ENCODE data around the gene CEND1.

CEND1 gene

DNA sequence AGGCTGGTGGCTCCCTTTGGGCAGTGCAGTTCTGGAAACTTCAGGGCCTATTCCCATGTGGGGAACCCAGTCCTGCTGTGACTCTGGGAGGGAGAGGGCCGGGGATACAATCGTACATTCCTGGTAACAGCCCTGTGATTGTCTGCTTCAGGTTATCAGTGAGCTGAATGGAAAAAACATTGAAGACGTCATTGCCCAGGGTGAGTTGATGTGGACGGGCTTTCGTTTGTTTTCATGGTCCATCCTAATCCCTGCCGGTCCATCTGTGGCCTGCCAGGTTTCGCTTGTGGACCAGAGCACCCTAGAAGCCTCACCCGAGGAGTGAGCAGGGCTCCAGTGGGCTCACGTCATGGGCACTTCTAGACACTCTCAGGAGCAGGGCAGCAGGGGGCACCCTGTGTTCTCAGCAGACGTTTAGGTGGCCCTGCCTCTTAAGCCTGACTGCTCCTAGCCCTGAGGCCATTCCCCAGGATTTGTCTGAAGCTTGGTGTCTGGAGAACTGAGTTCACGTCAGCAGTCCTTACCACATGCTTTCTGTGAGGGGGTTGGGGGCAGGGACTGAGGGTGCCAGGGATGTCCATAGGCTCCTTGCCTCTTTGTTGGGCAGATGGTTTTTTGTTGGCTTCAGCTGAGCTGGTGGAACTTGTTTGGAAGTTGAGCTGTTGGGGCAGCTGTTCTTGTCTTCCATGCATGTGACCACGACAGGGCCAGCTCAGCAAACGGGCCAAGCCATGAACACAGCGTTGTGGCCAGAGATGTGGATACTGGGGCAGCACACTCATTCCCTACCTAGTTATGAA lies 21.8 kb upstream of the CEND1 start:
- DNase-seq (ENCODE audit: low spot score): no peak

DNA sequence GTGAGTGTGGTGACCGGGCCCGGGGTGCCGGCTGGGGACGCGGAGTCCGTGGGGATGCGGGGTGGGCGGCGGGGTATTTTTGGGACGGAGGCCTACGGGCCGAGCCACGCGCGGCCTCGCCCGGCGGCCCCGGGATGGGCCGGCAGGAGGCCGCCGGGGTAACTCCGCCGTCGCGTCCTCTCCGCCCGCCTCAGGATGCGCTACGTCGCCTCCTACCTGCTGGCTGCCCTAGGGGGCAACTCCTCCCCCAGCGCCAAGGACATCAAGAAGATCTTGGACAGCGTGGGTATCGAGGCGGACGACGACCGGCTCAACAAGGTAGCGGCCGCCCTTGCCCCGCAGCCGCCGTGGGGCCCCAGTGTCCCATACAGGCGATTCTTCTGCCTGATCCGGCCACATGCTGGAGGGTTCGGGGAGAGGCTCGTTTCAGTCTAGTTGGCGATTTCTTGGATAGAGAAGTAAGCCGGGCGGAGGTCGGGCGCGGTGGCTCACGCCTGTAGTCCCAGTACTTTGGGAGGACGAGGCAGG lies 20.2 kb upstream of the CEND1 start:
- DNase-seq (ENCODE audit: low spot score): no peak

DNA sequence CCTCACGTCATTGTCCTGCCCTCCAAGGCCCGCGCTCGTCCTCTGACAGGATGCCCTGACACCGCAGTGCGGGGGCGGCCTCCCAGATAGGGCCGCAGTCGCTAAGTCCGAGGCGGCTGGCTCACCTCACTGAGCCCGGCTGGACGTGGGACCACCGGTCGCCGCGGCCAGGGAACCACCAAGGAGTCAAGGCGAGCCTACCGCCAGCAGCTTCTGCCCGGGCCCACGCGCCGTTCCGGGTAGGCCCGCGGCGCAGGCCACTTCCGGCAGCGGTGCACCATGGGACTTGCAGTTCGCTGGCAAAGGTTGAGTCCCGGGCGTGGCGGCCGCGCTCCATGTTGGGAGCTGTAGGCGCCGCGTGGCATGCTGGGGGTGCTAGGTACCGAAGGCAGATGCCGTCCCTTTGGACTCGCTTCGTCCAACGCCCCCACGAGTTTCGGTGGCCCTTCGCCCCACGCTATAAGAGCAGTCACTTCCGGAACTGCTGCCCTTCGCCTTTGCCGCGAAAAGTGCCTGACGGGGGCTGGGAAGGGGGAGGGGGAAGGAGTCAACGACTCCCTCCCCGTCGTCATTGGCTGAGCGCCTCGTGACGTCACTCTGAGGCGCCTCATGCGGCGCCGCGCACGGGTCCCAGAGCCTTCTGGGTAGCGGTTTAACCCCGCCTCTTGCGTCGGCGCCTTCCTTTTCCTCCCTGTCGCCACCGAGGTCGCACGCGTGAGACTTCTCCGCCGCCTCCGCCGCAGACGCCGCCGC lies 19.6 kb upstream of the CEND1 start, which contains the start of gene RPLP2:
Gene RPLP2 (plus strand): TSS at position 681 of the 753 bp plus-strand sequence. CDS start 268 bp downstream, outside the sequence.
- peak; percentile 96 for DNase-seq (ENCODE audit: low spot score)

DNA sequence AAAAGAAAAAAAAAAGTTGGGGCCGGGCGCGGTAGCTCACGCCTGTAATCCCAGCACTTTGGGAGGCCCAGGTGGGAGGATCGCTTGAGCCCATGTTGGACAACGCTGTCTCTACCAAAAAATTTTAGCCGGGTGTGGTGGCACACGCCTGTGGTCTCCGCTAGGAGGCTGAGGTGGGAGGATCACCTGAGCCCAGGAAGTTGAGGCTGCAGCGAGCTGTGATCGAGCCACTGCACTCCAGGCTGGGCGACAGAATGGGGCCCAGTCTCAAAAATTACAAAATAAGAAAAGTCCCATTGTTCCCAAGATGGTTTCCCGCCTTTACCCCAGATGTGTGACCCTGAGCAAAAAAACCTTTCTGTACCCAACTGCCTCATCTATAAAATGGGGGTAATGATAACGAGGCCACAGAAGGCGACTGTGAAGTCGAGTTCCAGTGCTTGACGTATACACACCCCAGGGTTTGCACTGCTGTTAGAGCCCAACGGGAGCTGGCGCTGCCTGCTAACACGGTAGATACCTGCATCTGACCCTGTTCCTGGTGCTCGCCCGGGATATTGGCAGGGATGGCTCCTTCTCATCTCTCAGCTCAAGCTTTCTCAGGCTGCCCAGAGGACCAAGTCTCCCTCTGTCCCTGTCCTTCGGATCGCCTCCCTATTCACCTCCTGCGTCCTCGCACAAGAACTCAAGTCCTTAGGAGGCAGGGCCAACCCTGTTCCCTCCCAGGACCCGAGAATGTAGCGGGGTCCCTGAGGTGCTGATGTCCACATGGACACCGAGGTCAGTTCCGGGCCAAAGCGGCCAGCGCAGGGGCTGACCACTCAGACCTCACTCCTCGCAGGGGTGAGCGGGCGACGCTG lies 18.8 kb upstream of the CEND1 start:
- no peak for DNase-seq (ENCODE audit: low spot score)

DNA sequence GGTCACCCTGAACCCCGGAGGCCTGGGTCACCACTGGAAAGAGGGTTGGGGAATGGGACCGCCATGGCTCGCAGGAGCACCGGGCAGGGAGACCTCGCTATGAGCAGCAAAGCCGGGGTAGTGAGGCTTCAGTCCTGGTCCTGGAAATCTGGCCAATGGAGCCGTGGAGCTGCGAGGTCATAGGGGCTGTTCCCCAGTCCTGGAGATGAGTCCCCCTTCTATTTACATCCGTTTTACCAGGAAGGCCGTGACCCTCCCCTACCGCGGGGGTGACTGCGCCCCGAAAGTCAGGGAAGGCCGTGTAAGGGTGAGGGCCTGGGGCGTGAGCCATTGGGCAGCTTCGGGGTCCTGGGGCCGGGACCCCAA lies 14.7 kb upstream of the CEND1 start:
- DNase-seq (ENCODE audit: low spot score): no peak

DNA sequence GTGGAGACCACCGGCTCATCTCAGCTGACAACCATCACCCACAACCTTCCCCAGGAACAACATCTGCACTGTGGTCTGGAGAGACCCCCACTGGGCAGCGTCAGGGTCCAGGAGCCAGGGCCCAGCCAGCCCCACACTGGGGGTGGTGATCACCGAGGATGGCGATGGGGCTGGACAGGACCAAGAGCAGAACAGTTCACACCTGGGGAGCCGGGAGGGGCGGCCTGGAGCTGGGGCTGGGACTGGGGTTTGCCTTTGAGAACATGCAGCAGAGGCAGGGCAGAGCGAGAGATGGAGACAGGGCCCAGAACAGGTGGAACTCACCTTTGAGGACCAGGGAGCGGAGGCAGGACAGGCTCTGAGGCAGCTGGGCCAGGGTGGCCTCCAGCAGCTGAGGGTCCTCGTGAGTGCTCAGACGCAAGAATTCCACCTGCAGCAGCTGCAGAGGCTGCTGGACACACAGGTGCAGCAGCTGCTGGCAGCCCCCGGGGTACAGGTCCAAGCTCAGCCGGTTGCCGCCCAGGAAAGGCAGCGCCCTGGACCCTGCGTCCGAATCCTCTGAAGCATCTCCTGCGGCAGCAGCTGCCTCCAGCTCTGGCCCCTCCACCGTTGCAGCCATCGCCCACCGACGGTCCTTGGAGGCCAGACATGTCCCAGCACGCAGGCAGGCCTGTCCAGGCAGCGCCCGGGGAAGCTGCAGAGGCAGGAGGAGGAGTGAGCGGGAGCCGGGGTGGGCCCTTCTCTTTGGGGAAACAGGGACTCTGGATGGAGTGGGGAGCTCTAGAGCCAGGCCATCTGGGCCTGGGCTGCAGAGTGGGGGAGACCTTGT lies 14.1 kb upstream of the CEND1 start:
- no peak for DNase-seq (ENCODE audit: low spot score)

DNA sequence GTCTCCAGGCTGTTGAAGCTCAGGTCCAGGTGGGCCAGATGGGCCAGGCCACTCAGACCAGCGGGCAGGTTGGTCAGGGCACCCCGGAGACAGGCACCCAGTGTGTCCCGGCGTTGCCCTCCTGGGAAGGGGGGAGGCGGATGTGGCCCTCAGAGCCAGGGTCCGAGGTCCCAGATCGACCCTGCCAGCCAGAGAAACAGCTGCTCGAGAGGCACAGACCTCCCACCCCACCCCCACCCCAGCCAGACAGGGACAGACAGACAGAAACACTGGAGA lies 13.5 kb upstream of the CEND1 start:
- no peak for DNase-seq (ENCODE audit: low spot score)

DNA sequence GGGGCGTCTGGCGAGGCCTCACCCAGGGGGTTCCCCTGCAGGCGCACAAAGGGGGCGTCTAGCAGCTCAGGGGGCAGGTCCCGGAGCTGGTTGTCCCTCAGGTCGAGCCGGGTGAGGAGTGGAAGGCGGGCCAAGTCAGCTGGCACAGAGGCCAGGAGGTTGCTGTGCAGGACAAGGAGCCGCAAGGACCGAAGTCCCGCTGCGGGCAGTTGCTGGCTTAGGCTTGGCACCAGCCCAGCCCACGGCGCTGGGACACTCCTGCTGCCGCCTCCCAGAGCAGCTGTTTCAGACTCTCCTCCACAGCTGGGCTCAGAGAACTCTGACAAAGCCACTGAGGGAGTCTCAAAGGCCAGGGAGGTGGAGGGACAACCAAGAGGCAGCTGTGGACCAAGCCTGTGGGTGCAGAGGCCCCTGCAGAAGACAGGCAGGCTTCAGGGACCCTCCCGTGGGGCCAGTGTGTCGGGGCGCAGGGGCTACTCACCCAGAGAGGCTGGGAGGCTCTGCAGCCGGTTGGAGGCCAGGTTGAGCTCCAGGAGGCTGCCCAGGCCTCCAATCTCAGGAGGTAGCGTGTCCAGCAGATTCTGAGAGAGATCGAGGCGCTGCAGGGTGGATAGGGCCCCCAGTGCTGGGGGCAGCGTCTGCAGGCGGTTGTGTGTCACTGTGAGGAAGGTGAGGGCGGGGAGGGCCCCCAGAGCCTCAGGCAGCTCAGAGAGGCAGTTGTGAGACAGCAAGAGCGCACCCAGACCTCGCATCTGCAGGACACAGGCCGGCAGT lies 13.0 kb upstream of the CEND1 start:
- no peak for DNase-seq (ENCODE audit: low spot score)

DNA sequence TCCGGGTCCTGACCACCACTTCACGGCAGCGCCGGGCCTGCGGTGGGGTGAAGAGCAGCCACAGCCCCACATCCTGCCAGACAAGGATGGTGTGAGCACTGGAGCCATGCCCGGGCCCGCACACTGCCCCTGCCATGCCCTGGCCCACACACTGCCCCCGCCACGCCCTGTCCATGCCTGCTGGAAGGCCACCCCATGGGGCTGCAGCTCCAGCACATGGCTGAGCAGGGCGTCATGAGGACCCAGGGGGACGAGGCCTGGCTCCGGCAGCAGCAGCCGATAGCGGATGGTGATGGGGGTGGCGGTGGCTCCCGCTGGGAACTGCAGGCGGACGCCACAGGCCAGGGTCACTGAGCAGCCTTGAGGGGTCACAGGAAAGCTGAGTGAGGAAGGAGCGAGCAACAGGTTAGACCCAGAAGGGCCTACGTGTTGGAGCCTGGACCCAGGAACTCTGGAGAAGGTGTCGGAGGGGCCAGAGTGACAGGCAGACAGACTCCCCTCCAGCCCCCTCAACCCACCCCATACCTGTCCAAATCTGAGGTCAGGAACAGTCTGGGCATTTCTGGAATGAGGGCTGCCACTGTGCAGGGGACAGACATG lies 12.2 kb upstream of the CEND1 start:
- DNase-seq (ENCODE audit: low spot score): no peak

DNA sequence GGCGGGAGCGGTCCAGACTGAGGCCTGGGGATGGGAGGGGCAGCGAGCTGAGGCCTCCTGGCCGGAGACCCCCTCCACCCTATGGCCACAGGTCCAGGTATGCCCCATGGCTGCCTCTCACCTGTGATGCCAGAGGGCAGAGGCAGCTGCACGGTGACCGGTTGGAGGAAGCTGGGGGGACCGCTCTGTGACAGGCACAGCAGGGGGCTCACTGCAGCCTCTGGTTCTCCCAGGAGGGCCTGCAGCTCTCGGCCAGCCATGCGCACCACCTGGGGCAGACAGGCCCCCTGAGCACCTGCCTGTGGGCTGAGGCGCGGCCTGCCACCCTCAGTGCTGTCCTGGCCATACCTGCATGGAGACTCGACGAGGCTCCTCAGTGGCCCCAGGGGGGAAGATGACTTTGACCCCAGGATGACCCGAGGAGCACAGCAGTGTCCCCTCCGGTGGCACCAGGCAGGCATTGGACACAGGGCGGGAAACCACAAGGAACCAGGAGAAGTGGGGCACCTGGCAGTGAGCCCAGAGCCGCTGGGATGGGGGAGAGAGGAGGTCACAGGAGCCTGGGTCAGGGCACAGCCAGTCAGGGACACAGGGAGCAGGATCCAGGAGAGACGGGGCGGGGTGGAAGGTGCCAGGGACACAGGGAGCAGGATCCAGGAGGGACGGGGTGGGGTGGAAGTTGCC lies 11.3 kb upstream of the CEND1 start:
- no peak for DNase-seq (ENCODE audit: low spot score)

DNA sequence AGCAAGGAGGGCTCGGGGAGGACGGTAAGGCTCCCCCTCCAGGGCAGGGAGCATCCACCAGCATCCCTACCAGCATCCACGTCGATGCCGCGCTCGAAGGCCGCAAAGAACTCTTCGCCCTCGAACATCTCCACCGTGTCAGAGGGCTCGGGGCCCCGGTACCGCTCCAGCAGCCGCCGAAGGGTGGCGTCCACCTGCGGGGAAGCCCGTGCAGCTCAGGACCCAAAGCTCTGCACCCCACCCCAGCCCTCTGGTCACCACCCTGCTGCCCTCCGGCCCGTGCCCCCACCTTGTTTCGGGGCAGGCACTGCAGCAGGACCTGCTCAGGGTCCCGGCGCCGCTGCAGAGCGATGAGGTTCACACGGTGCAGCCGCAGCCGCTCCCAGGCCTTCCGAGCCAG lies 10.6 kb upstream of the CEND1 start:
- no peak for DNase-seq (ENCODE audit: low spot score)

DNA sequence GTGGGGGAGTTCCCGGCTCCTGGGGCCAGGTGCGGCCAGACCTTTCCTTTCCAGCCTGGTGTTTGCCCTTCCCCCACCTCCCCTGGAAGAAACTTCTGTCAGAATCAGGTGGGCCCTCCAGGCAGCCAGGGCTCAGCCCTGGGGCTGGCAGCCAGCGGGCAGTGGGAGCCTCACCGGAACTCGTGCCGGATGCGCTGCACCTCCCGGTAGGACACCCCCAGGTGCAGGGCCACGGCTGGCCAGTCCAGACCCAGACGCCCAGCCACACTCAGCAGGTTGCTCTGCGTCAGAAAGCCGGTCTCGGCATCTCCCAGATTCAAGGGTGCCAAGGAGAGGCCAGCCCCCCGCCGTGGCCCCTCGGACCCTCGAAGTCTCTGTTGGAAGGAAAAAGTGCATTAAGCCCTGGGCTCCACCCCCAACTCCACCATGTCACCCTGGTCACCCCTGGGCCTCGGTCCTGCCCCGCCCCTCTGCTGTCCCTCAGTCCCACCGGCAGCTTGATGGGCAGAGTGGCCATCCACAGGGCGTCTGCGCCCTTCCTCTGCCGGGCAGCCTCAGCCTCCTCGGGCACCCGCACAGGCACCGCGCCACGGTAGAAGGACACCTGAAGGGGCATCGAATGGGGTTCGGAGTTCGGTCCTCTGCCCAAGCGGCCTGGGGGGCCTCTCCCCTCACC lies 9.9 kb upstream of the CEND1 start:
- DNase-seq (ENCODE audit: low spot score): no peak

DNA sequence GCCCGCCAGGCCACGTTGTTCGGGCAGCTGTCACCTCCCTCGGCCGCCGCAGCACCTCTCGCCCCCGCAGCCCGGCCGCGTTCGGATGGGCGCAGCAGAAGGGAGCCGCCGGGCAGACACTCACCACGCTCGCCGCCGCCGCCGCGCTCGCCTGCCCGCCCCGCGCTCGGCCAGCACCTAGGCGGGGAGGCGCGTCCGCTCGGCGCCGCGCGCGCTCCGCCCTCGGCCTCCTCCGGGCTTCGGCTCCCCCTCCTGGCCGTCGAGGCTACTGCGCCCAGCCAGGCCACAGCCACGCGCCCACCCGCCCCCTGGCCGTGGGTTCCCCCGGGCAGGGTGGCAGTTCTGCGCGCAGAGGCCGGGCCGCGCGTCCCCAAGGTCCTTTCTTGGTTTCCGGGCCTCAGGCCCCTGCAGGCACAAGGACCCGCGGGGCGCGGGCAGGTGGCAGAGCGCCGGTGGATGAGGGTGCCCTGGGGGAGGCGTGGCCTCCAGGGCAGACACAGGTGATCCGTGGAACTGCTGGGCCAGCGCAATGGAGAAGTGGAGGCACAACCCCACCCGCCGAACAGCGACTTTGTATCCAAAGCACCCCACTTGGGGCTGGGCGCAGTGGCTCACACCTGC lies 8.3 kb upstream of the CEND1 start, which contains the start of gene SLC25A22:
Gene SLC25A22 (minus strand): TSS at position 189 of the 621 bp plus-strand sequence. CDS start 3,275 bp downstream, outside the sequence.
- DNase-seq (ENCODE audit: low spot score): peak; percentile 93

DNA sequence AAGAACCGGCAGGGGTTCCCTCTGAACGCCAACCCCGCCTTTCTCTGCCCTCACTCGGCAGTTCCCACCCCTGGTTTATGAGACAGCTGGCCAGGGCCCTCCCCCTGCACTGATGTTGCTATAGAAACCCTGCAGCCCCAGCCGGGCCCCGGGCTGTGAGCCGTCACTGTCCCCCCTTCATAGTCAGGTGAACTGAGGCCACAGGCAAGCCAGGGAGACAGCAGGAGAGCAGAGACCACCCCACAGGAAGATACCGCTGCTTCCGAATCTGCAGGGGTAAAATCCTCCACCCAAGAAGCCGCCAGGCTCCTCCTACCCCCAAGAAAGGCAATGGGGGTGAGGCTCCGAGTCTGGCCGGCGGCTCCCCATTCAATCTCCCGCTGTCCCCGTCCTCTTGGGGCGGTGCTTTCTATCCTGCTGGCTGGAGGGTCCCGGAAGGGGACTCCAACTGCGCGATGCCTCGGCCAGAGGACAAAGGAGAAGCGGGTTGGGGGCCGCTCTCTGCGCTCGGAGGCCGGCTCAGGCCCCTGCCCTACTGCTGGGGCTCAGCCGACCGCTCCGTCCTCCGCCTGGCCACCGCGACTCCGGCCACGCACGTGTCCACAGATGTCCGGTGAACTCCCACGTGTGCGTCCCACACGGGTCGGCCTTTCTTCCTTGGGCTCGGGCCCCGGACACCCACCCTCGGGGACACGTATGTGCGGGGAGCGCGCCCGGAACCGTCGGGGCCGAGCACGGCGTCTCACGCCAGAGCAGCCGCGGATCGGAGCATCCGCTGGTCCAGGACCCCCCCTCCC lies 7.6 kb upstream of the CEND1 start:
- peak; percentile 80 for DNase-seq (ENCODE audit: low spot score)

DNA sequence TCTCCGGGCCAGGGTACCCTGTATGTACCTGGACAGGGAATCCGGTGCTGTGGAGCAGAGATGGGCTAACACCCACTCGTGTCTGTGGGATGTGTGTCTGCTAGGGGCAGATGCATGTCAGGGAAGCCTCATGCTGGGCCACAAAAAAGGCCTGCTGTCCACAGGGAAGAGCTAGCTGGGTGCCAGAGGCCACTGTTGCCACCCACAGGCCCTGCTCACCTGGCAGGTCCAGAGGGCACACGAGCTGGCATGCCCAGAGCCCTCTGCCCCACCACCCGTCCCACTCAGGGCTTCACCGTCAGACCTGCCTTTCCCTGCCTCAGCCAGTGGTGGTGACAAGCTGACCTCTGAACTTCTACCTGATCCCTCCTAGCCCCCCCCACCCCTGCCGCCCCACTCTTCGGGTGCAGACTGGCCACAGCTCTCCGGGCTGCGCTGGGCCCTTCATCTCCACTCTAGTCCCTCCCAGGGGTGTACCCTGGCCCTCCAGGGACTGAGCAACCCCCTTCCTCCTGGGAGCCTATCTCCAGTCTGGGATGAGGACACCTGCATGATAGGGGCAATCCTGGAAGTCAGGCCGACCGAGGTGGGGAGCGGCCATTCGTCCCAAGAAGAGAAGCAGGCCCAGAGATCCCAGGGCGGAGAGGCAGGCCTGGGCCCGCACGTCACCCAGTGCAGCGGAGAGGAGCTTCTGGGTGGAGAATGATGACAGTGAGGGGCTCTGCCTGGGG lies 6.8 kb upstream of the CEND1 start:
- no peak for DNase-seq (ENCODE audit: low spot score)

DNA sequence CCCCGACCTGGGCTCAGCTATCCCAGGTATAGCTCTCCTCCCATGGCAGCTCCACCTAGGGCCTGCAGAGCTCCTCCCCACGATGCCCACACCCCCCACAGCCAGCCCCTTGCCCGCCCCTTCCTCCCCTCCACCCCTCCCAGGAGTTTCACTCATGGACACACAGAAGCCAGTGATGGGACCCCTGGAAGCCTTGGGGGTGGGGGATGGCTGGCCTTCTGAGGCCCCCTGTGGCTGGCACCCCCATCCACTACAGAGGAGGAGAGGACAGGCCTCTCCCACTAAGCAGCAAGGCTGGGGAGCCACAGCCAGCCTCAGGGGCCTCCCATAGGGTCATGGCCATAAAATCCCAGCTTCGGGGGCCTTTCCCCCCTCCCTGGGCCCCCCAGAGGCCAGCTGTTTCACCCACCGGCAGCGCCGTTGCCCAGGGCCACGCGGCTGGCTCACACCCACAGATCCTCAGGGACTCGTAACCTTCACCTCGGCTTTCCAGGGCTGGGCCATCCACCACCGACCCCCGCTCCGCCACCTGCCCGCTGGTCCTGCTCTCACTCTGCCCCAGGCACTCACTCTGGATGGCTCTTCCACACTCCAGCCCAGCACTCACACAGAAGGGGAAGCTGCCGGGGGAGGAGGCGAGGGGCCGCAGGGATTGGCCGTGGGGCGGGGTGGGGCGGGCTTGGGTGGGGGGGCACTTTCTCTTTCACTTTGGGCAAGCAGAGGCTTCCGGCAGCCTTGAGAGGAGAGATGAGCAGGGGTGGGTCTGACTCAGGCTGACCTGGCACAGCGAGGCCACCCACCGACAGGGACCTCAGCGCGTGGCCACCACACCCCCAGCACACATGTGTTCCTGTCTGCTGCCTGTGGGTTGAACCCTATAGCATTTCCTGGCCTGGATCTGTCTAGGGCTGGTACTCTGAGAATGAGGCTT lies 6.0 kb upstream of the CEND1 start:
- DNase-seq (ENCODE audit: low spot score): peak; percentile 92

All from germinal center (tissue), 1 donor.